C4-2B (cell line): ENCODE measurements around the gene NPLOC4.

ENCODE experiments used
- H3K27ac ChIP-seq: fragments of 450-650 bp; 2 replicates; pipeline ENCODE4 v1.5.1; 2017
- CTCF ChIP-seq: fragments of 450-650 bp; conservative IDR thresholded peaks from 2 replicates; pipeline ENCODE4 v1.5.1; 2017; ENCODE audit warnings: mild to moderate bottlenecking
- ZFX ChIP-seq: fragments of 450-650 bp; IDR thresholded peaks from 2 replicates; pipeline ENCODE4 v1.6.1; 2017

The NPLOC4 gene

GRCh38 chr17:81556175-81556691 is 80.7 kb downstream of the NPLOC4 start:
- no peak overlapping the region for H3K27ac ChIP-seq
- TF ChIP-seq CTCF (no peak), ZFX (no peak)

DNA sequence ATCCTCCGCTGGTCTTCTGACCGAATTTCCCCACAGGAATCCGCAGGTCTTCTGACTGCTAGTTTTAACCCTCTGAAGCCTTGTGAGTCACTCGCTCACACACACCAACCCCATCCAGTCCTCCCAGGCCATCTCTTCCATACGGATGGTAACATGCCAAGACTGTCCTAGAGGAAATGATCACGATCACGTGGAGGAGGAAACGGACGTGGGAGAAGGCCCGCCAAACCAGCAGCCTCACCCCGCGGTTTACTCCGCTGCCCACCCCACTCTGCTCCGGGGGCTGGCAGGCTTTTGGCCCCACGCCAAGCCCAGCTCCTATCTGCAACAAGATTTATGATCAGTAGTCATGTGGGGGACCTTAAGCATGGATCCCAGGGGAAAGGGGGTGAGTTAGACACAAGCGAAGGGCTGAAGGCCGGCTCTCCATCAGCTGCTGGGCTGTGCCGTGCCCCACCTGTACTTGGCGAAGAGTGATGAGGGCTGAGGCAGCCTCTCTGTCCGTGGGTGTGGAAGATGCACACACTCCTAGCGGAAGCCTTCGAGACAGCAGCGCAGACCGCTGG is 83.2 kb downstream of the NPLOC4 start:
- no peak for TF ChIP-seq CTCF
- H3K27ac ChIP-seq = peak overlapping the region; percentile 85

- peak overlapping the region; percentile 85 for H3K27ac ChIP-seq
- TF ChIP-seq ZFX (no peak), CTCF (no peak)
Measured at GRCh38 chr17:81553018-81553615, 83.8 kb downstream of the NPLOC4 start.

DNA sequence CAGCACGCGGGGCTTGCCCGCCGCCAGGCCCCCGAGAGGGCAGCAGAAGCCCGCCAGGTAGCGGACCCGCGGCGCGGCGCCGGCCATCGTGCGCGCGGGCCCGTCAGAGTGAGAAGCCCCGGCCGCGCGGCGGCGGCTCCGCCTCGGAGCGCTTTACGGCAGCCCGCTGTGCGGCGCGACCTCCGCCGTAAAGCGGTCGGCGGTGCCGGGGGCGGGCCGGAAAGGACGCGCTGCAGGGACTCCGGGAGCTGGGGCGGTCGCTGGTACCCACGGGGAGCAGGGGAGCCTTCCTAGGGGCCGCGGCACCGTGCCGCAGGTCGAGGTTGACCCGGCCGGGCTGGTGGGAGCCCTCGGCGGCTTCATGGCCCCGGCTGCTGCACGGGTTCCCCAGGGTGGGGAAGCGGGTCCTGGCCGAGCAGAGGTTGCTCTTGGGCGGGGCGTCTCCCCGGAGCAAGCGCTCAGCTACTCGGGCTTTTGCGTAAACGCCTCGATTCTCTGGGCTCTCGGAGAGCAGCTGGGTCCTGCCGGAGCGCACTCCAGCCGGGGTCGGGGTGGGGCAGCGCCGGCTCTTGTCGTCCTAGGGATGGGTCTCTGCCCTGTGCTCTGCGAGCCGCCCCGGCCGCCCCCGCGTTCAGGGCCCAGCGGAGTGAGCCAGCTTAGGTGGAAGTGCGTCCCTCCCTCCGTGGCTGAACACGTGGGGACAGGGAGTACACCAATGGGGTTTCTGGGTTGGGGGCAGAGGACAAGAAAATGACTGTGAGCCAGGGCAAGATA is 84.5 kb downstream of the NPLOC4 start, which contains the start of gene FAAP100:
Gene FAAP100 (minus strand): TSS at position 110 of the 774 bp plus-strand sequence. CDS start 23 bp downstream, at position 87.
- 0 out of 2 replicates have a peak, but pooled peaks have one; percentile 54 for TF ChIP-seq ZFX
- no peak for TF ChIP-seq CTCF
- H3K27ac ChIP-seq = peak within 1 kb of the TSS; percentile 85

DNA sequence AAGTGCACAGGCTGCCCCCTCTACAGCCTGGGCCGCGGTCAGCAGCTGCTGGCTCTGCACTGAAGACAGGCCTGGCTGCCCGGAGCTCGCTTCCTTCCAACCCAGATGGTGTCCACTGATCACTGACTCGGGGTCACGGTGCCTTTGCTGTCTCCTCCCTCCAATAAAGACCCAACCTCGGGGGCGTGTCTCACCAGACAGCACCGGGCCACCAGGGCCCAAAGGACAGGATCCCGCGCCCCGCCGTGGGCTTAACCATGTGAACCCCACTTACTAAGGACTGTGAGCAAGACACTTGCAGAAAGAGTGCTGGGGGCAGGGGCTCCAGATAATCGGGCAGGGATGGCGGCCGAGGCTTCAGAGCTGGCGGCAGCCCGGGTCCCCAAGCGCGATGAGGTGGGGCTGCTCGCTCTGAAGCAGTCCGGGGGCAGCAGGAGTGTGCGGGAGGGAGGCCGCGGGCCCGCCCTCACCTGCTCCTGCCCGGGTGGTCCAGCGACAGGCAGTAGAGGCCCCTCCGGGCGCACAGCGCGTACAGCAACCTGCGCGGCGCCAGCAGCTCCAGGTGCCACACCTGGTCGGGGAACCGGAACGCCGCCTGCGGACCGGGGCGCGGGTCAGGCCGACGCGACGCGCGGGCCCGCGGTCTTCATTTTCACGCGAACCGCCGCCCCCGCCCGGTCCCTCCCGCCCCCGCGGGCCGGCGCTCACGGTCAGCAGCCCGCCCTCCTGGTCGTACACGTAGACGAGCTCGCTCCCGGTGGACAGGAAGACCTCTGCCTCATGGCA is 85.3 kb downstream of the NPLOC4 start:
- TF ChIP-seq CTCF (no peak), ZFX (peak; percentile 79; the same call in 1 of the 2 replicates)
- peak overlapping the region; percentile 85 for H3K27ac ChIP-seq

GRCh38 chr17:81550830-81551457 is 86.0 kb downstream of the NPLOC4 start:
- peak overlapping the region; percentile 85 for H3K27ac ChIP-seq
- TF ChIP-seq ZFX = no peak
- TF ChIP-seq CTCF = no peak
